ENCODE measurements around the gene RASA3.

The RASA3 gene

GRCh38 chr13:114029866-114030625 lies 102.4 kb downstream of the RASA3 start:
- no peak for TF ChIP-seq EZH2phosphoT487 (IDR thresholded peaks at IDR 0.05; ENCODE audit: low read length)
- TF ChIP-seq CTCF (IDR thresholded peaks at IDR 0.05; ENCODE audit: low read length) = no peak
- TF ChIP-seq EZH2 (optimal IDR thresholded peaks at IDR 0.05; ENCODE audit: low read depth, low read length) = no peak
- Histone ChIP-seq H3F3A (ENCODE audit: insufficient read depth, low read length) (peaks cover 35% of the 10 kb centered on the region), H3K36me3 (replicated peaks; ENCODE audit: insufficient read depth, low read length) (peaks cover 12% of the 10 kb centered on the region), H3K27ac (ENCODE audit: low read length) (no peak overlapping the region), H2AFZ (ENCODE audit: low read length) (no peak overlapping the region), H4K20me1 (ENCODE audit: insufficient read depth, low read length) (no peaks in the 10 kb centered on the region), H3K4me2 (ENCODE audit: low read depth, low read length) (no peak overlapping the region), H3K9me2 (replicated peaks; ENCODE audit: insufficient read depth, low read length) (no peaks in the 10 kb centered on the region), H3K79me2 (ENCODE audit: low read length) (peaks cover 81% of the 10 kb centered on the region), H3K9ac (ENCODE audit: low read length) (no peak overlapping the region), H3K9me3 (replicated peaks; ENCODE audit: insufficient read depth, low read length) (no peaks in the 10 kb centered on the region), H3K27me3 (replicated peaks; ENCODE audit: insufficient read depth, low read length) (no peaks in the 10 kb centered on the region), H3K4me3 (ENCODE audit: low read length) (no peak overlapping the region), H3K4me1 (ENCODE audit: low read length) (peaks cover 33% of the 10 kb centered on the region)
- no peak for DNase-seq

- Histone ChIP-seq H4K20me1 (ENCODE audit: insufficient read depth, low read length) (no peaks in the 10 kb centered on the region), H3K9ac (ENCODE audit: low read length) (peak overlapping the region; percentile 81), H3K79me2 (ENCODE audit: low read length) (peaks cover 76% of the 10 kb centered on the region), H3K4me1 (ENCODE audit: low read length) (peaks cover 47% of the 10 kb centered on the region), H3F3A (ENCODE audit: insufficient read depth, low read length) (peaks cover 45% of the 10 kb centered on the region), H3K9me3 (replicated peaks; ENCODE audit: insufficient read depth, low read length) (no peaks in the 10 kb centered on the region), H3K36me3 (replicated peaks; ENCODE audit: insufficient read depth, low read length) (peaks cover 10% of the 10 kb centered on the region), H3K4me2 (ENCODE audit: low read depth, low read length) (peak overlapping the region; percentile 92), H3K4me3 (ENCODE audit: low read length) (peak overlapping the region; percentile 55), H3K9me2 (replicated peaks; ENCODE audit: insufficient read depth, low read length) (no peaks in the 10 kb centered on the region), H2AFZ (ENCODE audit: low read length) (no peak overlapping the region), H3K27ac (ENCODE audit: low read length) (peak overlapping the region; percentile 99), H3K27me3 (replicated peaks; ENCODE audit: insufficient read depth, low read length) (no peaks in the 10 kb centered on the region)
- peak; percentile 84 for DNase-seq
- TF ChIP-seq EZH2phosphoT487 (IDR thresholded peaks at IDR 0.05; ENCODE audit: low read length) (no peak), CTCF (IDR thresholded peaks at IDR 0.05; ENCODE audit: low read length) (no peak), EZH2 (optimal IDR thresholded peaks at IDR 0.05; ENCODE audit: low read depth, low read length) (no peak)
Observed at GRCh38 chr13:114027826-114028225, 104.6 kb downstream of the RASA3 start.

- H3K4me3 ChIP-seq (ENCODE audit: low read length) = peak overlapping the region; percentile 55
- no peaks in the 10 kb centered on the region for H3K27me3 ChIP-seq (replicated peaks; ENCODE audit: insufficient read depth, low read length)
- peak; percentile 40 for DNase-seq
Observed at GRCh38 chr13:114027046-114027715, 105.2 kb downstream of the RASA3 start.

More at GRCh38 chr13:114027046-114027715, 105.2 kb downstream of the RASA3 start:
- no peaks in the 10 kb centered on the region for H3K9me2 ChIP-seq (replicated peaks; ENCODE audit: insufficient read depth, low read length)
- peak overlapping the region; percentile 81 for H3K9ac ChIP-seq (ENCODE audit: low read length)
- H3K4me2 ChIP-seq (ENCODE audit: low read depth, low read length) = peak overlapping the region; percentile 92
- H3F3A ChIP-seq (ENCODE audit: insufficient read depth, low read length) = peaks cover 45% of the 10 kb centered on the region
- H2AFZ ChIP-seq (ENCODE audit: low read length) = no peak overlapping the region
- H3K79me2 ChIP-seq (ENCODE audit: low read length) = peaks cover 76% of the 10 kb centered on the region
- peaks cover 47% of the 10 kb centered on the region for H3K4me1 ChIP-seq (ENCODE audit: low read length)
- no peaks in the 10 kb centered on the region for H3K9me3 ChIP-seq (replicated peaks; ENCODE audit: insufficient read depth, low read length)
- H4K20me1 ChIP-seq (ENCODE audit: insufficient read depth, low read length) = no peaks in the 10 kb centered on the region
- peak overlapping the region; percentile 99 for H3K27ac ChIP-seq (ENCODE audit: low read length)
- no peak for TF ChIP-seq EZH2phosphoT487 (IDR thresholded peaks at IDR 0.05; ENCODE audit: low read length)
- TF ChIP-seq CTCF (IDR thresholded peaks at IDR 0.05; ENCODE audit: low read length) = no peak
- TF ChIP-seq EZH2 (optimal IDR thresholded peaks at IDR 0.05; ENCODE audit: low read depth, low read length) = no peak
- peaks cover 16% of the 10 kb centered on the region for H3K36me3 ChIP-seq (replicated peaks; ENCODE audit: insufficient read depth, low read length)

All from MM.1S (cell line).